Superior temporal gyrus (tissue), 1 donor: ENCODE data around the gene SLC43A2.
"Not testable (repeated sequence)": the region's sequence is repeated elsewhere in the genome, so short reads cannot be mapped to it uniquely, and the experiment has no call there.

Experiments used
- DNase-seq: peaks from one replicate; pipeline ENCODE4 v3.0.0-alpha.2; 2016; ENCODE audit errors: extremely low spot score

The SLC43A2 gene

DNA sequence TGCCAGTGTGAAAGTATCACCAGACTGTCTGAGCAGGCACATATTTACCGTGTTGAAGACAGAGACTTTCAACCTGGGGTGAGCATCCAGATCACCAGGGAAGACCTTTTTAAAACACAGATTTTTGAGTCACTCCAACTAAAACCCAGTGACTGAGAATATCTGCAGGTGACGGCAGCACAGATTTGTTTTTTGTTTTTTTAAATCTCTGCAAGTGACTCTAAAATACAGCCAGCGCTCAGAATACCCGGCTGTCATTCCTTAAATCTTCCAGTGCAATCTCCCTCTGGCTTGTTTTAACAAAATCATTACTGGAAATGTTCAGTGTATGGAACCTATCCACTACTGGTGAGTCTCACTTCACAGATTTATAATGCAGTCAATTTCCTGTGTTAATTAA is 92.9 kb downstream of the SLC43A2 start:
- DNase-seq = no peak

DNA sequence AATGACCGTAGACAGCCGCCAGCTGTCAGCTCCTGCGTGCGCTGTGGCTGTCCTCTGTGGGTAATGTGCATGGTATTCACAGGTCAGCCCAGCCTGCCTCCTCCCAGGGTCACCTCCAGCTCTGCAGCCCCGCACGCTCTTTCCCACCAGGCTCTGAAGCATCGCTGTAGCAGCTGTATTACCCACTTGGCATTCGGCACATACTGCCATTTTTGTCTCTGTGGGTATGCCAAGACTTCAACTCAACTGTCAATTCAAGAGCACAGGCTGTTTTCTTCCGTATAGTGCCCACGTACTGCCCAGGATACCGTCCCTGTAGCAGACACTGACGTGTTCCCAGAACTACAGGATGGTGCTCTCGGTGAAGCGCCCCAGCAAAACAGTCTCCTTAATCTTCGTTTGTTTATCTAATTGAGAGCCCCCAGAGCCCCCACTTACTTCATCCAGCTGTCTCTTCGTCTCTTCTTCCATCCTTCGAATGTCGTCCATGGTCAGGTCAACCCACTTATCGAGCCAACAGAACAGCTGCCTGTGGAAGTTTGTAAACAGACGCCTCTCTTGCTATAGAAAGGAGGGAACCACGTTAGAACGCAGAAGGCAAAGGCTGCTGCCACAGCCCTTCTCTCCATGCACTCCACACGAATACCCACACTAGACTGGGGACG is 94.8 kb downstream of the SLC43A2 start:
- DNase-seq = peak; percentile 52

DNA sequence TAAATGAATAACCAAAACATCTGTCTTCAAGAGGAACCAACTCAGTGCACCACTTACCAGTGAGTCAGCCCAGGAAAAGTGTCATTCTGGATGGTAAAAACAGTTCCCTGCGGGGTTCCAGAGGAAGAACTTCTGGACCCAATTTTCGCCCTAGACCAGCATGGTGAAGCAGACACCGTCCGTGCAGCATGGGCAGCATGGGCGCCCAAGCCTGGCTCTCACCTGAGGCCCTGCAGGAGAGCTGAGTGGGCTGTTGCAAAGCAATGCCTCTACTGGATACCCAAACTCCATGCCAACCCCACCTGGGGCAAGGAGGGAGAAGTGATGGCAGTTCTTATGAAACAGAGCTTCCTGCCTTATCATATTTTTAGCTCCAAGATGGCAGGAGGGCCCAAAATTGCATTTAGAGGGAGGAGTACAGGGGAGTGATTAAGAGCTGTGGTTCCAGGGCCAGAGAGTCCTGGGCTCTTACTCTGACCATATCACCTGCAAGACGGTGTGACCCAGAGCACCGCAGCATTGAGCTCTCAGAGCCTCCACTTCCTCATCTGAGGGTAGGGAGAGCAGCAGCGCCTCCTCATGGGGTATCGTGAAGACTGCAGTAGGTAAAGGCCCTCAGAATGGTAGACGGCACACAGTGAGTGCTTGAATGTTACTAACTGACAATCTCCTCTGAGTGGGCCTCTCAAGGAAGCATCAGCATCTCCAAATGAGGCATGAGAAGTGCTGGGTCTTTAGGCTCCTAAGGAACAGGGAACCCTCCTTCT is 95.6 kb downstream of the SLC43A2 start:
- DNase-seq = peak; percentile 16

DNA sequence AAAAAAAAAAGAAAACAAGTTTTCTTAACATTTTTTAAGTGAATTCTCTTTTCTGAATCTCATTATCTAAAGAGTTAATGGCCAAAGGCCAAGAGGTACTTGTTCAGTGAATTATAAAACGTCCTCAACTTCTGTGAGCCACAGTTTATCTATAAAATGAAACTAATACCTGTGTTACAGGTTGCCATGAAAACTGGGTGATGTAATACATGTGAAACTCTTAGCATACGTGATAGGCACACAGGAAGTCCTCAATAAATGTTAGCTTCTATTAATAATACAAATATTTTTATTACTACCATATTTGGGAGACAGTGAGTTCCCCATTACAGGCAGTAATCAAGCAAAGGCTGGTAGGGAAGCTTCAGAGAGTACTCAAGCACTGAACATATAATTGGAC is 98.8 kb downstream of the SLC43A2 start:
- no peak for DNase-seq

DNA sequence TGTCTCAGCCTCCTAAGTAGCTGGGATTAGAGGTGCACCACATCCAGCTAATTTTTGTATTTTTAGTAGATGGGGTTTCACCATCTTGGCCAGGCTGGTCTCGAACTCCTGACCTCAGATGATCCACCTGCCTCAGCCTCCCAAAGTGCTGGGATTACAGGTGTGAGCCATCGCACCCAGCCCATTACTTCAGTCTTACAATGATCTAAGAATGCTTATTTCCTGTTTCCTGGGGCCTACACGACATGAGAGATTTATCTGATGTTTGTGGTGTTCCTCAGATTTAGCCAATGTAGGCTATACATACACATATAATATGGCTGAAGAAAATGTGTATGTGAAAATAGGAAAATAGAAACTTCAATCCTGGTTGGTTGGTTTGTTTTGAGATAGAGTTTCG is 101.8 kb downstream of the SLC43A2 start:
- DNase-seq = not testable (repeated sequence)

DNA sequence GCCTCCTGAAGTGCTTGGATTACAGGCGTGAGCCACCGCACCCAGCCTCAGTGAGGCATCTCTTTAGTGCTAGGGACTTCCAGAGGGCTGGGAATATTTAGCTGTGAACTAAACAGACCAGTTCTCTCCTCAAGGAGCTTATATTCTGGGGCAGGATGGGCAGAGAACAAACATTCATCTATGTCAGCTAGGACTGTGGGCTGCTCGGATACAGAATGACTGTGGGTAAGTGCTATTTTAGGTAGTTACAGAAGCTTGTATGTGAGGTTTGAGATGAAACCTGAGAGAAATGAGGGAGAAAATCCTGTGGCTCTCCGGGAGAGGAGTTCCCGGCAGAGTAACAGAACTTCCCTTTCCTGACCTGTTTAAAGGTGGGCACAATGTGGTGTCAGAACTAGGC is 106.0 kb downstream of the SLC43A2 start:
- DNase-seq = no peak

DNA sequence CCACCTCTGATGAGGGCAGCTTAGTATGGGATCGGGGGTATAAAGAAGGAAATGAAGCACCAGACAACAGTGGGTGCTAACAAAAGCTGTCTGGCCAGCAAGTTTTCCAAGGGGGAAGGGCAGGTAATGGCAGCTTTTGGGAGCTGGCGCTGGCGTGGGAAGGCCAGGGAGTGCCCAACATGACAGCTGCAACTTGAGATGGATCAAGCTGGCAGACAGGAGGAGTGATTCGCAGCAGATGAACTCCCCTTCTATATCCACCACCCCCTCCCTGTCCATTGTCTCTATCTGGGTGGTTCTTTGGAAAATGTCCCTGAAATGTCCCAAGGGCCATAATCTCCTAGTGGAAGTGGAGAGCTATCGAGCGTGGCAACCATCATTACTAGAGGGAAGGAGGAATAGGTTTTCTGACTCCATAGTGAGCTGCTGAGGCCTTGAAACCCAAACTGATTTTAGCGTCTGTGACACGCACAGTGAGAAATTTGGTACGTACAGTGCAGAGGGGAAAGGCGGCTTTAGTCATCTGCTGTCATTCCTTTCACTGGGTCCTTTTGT is 107.5 kb downstream of the SLC43A2 start:
- no peak for DNase-seq

DNA sequence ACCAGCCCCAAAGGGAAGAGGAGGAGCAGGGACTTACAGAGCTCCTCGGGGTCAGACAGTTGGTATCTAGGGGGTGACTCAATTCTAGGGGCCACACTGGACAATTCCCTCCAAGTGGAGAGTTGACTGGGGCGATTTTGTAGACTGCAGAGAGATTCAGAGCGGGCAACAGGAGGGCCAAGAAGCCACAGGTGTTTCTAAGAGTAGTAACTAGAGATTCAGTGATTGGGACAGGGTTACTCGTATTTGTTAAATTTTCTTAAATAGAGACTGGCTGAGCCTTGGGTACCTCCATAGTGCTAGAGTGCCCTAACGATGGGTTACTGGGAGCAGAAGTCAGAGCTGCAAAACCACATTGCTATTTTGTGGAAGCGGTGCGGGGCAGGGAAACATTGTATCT is 109.0 kb downstream of the SLC43A2 start:
- no peak for DNase-seq
